ENCODE results near the gene PROX1.
A peak's percentile ranks its signal among the peaks of the same experiment; 100 is the strongest.

PROX1 gene

DNA sequence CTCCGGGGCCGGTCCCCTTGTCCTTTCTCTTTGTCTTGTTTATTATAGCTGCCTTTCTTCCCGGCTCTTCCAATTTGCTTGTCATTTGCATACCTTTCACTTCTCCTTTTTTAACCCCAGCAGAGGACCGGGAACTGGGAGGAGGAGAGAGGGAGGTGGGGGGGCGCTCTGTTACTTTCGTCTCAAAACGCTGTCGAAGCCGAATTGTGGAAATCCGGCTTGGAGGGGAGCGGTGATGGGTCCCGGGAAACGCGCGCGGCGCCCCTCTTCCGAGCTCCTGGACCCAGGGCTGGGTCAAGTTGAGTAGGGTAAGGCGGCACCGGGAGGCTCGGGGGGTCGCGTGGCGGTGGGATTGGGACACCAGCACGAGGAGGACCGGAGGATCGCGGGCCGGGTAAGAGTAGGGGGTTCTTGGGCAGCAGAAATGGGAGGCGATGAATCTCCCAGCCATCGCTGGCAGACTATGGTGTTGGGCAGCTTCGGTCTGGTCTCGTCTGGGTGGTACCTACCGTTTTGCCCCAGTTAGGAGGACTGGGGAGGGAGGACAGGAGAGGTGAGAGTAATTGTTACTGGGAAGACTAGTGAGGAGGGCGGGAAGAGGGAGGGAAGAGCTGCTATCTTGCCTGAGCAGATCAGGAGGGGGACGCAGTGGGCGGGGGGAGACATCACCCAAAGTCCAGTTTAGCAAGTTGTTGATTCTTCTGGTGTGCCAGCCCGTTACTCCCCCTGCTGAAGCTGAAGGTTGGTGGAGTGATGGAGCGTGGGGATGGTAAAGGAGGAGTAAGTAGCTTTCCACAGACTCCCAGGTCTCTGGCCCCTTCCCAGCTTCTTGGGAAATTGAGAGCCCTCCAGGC, 1.5 kb downstream of the PROX1 start:
- TF ChIP-seq CTCF (IDR thresholded peaks at IDR 0.05; ENCODE audit: control extremely low read depth, extremely low read depth, low read depth, missing control alignments): no peak
- peak; percentile 29 for DNase-seq (ENCODE audit: extremely low spot score)
- ChIA-PET CTCF (interaction anchor here (1.2 kb wide), 1 partner anchor 11 kb away, joined by 3 read pairs; no protein-coding TSS in a partner anchor), POLR2A (interaction anchor here (0.7 kb wide), 1 partner anchor 1342 kb away, joined by 7 read pairs; no protein-coding TSS in a partner anchor)

DNA sequence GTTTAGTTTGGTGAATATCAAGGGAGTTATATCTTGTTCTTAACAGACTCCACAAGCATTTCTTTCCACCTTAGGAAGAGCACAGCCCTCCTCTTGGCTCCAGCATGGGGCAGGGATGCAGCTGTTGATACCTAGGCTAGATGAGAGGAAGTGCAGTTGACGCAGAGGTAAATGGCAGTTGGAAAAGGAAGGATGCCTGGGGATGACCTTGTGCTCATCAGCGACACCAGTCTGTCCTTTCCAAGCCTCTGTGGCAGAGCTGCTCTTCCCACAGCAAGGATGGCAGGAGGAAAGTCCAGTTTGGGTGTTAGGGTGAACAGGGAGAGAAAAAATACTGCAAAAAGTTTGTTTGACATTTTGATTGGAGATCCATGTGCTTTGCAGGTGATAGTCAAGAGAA, 6.2 kb downstream of the PROX1 start:
- TF ChIP-seq CTCF (IDR thresholded peaks at IDR 0.05; ENCODE audit: control extremely low read depth, extremely low read depth, low read depth, missing control alignments): no peak
- ChIA-PET CTCF (no interaction called here), POLR2A (no interaction called here)

GRCh38 chr1:213994888-213995287, 7.1 kb downstream of the PROX1 start:
- TF ChIP-seq CTCF (IDR thresholded peaks at IDR 0.05; ENCODE audit: control extremely low read depth, extremely low read depth, low read depth, missing control alignments): no peak
- no peak for DNase-seq (ENCODE audit: extremely low spot score)
- ChIA-PET CTCF (no interaction called here), POLR2A (no interaction called here)

More for the DNA sequence above, 6.2 kb downstream of the PROX1 start:
- DNase-seq (ENCODE audit: extremely low spot score): no peak

DNA sequence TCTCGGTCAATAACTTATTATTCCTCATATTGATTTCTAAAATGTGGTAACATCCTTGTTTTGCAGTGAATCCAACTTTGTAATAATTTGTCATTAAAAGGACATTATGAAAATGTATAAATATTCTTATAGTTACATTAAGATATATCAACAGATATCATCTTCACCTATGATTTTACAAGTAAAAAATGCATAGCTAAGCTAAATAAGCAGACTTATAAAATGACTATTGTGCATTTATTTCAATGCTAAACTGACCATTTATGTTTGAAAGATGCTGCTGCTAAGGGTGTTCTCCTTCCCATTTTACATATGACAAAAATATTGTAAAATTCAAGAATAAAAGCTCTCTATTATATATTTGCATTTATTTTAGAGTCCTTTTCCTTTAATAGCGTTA, 7.8 kb downstream of the PROX1 start:
- ChIA-PET POLR2A (no interaction called here), CTCF (no interaction called here)
- no peak for TF ChIP-seq CTCF (IDR thresholded peaks at IDR 0.05; ENCODE audit: control extremely low read depth, extremely low read depth, low read depth, missing control alignments)
- DNase-seq (ENCODE audit: extremely low spot score): no peak

DNA sequence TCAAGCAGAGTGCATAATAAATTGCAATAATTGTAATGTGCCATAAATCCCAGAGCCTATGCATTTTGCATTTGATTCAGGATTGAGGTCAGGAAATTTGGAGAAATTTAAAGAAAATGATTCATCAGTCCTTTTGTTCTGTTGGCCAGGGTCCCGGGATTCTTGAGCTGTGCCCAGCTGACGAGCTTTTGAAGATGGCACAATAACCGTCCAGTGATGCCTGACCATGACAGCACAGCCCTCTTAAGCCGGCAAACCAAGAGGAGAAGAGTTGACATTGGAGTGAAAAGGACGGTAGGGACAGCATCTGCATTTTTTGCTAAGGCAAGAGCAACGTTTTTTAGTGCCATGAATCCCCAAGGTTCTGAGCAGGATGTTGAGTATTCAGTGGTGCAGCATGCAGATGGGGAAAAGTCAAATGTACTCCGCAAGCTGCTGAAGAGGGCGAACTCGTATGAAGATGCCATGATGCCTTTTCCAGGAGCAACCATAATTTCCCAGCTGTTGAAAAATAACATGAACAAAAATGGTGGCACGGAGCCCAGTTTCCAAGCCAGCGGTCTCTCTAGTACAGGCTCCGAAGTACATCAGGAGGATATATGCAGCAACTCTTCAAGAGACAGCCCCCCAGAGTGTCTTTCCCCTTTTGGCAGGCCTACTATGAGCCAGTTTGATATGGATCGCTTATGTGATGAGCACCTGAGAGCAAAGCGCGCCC, 8.7 kb downstream of the PROX1 start:
- CTCF ChIA-PET: no interaction called here
- DNase-seq (ENCODE audit: extremely low spot score): no peak
- POLR2A ChIA-PET: no interaction called here
- TF ChIP-seq CTCF (IDR thresholded peaks at IDR 0.05; ENCODE audit: control extremely low read depth, extremely low read depth, low read depth, missing control alignments): no peak

- no peak for TF ChIP-seq CTCF (IDR thresholded peaks at IDR 0.05; ENCODE audit: control extremely low read depth, extremely low read depth, low read depth, missing control alignments)
- ChIA-PET POLR2A (no interaction called here), CTCF (no interaction called here)
- DNase-seq (ENCODE audit: extremely low spot score): no peak
These were observed 9.4 kb downstream of the PROX1 start for GRCh38 chr1:213997038-213997771.
